ELR (cell line): Measurements from ENCODE around the gene ARHGEF6.

Experiments used
- DNase-seq: peaks from one replicate; pipeline ENCODE4 v3.0.0-alpha.2; 2015; ENCODE audit warnings: low read depth

Gene ARHGEF6

DNA sequence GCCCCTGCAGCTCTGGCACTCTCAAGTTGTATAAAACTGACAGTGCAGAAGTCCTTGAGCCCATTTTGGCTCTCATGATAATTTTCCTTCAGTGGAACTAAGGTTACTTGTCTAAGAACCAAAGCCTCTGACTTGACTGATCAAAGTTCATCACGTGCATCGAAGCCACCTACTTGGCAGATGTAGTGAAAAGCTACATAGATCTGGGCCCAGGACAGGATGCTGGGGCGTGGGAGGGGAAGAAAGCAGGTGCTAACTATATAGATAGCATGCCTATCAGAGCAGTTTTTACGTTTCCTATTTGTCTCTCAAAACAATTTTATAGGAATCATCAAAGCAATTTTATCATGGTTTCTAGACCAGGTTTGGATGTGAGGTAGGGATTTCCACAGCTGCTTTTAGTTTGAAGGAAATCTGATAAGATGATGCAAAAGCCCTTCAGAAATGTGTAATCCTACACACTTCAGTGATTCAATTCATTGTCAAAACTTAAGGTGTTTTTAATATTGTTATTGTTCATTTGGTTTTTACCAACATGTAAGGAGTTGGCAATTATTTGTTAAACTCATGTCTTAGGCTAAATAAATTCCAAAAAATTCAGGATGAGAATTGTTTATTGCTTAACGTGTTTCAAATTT, 134.0 kb downstream of the ARHGEF6 start:
- no peak for DNase-seq

DNA sequence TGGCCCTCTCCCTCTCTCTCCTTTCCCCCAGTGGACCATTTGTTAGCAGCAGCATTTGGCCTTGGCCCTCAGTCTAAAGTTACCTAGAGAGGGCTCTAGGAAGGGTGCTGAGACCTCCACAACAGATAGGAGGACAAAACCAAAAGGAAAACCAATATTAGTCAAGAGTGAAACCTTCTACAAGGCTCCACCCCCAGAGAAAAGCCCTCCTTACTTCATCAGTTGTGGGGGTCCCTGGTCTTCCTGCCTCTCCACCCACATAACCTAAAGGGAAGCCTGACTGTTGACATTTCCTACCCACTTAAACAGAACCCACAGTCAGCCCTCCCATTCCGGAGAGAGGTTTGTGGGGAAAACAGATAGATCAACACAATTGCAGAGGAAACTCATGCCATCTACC, 137.5 kb downstream of the ARHGEF6 start:
- DNase-seq = no peak

DNA sequence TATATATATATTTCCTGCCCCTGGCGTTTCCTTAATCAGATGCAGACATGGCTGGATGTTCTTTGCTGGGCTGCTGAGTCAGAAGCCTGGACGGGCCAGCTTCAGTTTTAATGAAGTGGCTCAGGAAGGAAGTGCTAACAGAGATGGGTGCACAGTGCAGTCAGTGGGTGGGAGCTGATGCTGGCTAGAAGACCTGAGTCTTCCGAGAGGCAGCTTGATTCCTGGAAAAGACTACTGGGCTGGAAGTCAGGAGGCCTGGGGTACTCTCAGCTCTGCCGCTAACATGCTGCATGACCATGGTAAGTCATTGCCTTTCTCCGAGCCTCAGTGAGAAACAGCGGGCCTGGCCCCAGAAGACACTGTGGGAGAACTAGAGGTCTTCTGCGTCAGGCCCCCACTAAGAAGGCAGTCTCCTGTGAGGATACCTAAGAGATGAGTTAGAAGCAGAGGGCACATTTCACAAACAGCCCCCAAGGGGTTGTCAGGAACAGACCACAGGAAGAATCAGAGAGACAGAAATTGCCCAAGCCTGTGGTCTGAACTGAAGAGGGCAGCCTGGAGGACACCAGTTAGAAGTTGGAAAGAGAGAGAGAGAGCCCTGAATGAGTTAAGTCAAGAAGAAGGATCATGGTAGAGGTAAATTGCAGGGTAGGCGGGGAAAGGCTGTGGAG, 141.1 kb downstream of the ARHGEF6 start:
- DNase-seq = peak; percentile 17

DNA sequence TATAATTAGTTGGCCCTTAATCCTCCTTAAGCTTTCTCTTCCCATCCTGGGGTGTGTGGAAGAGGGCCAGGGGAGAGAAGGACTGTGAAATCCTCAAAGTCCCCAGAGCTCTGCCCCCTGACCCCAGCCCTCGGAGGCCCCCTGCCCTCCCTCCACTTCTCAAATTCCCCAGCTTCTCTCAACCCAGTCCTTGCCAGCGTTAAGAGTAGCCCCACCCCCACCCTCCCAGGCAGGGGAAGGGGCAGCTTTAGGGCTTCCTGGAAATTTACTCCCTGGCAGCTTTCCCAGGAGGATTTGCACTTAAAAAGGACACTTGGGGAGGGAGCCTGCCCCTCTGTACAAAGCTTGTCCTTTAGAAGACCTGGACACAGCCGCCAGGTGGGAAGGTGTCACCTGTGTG, 144.6 kb downstream of the ARHGEF6 start:
- DNase-seq = no peak

DNA sequence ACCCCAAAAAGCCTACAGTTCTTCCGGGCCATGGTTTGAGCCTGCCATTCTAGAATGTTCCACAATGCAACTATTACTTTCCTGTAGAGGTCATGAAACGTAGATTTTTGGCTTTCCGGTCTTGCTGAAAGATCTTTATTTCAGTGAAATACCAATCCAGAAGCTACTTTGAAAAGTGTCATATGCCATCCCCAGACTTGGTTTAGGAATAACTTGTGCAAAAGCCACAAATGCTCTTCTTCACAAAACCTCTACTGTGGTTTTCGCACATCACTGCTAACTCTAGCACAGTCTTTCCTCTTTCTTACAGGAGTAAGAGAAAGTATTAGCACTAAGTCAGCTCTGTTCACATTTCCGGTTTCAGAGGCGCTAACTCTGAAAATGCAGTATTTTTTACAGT, 145.5 kb downstream of the ARHGEF6 start:
- no peak for DNase-seq

DNA sequence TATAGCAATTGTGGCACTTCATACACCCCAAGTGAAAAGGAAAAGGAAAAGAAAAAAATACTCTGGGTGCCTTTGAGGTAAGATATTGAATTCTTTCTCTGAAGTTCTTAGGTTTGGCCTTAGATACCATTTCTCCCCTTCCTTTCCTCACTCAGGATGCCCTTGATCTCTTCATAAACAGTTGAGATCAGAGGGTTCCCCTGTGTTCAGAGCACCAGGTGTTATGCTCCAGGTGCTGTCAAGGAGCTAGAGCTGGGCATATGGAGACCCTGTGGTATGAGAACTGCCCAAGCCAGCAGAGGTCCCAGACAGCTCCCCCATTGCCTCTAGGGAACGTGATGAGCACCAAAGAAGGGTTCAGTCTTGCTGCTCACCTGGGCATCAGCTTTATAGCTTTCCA, 149.9 kb downstream of the ARHGEF6 start:
- no peak for DNase-seq

DNA sequence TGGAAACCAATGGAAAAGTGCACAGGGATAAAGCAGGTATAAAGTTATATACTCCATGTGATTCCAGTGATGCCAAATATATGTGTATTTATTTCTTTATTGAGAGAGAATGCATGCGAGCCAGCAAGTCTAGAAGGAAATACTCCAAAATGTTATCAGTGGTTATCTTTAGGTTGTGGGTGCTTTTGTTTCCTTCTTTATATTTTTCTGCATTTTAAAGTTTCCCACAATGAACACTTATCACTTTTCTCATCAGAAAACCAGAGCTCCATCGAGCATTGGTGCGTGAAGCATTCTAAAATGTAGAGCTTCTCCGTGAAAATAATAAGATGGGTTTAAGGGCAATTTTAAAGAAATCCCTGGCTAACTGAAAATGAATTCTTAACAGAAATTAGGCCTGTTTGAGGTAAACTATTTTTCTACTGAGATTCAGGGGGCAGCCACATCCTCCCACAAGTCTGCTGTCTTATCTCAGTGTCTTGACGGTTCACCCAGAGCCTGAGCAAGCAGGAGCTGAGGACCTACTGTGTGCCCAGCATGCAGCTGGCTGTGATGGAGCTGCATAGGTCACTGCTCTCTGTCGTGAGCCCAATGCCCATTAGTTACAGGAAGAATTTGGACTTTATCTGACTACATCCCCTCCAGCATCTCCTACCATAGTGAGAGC, 151.5 kb downstream of the ARHGEF6 start:
- DNase-seq = no peak

DNA sequence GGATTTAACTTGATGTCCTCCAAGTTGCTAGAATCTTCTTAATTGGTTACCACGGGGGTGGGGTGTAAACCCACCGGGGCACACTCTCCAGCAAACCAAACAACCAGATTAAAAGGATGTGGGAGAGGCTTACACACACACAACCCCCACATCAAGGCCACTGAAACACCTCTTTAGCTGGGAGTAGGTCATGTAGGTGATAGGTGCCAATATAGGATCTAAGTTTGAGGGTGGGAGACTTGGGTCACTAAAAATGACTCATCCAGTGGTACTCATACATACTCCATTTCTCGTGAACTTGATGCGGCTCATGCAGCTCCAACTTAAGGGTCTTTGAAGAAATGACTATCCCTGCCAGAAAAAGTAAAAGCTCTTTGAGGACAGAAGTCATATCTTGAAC, 153.3 kb downstream of the ARHGEF6 start:
- DNase-seq = no peak

DNA sequence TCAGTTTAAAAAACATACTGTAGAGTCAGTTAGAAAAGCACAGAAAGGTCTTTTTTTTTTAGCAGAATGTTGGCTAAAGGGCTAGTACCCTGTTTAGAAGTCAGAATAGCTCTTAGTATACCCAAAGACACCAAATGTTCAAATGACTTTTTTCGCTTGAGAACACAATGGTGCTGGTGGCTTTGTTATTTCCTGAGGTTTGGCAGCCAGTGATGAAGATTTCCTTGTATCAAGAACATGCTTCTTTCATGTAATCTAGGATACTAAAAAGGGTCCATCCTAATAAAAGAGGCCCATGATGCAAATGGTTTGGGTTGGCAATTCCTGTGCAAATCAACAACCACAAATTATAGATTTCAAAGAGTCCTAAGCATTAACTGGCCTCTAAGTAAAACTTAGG, 153.8 kb downstream of the ARHGEF6 start:
- DNase-seq = no peak

DNA sequence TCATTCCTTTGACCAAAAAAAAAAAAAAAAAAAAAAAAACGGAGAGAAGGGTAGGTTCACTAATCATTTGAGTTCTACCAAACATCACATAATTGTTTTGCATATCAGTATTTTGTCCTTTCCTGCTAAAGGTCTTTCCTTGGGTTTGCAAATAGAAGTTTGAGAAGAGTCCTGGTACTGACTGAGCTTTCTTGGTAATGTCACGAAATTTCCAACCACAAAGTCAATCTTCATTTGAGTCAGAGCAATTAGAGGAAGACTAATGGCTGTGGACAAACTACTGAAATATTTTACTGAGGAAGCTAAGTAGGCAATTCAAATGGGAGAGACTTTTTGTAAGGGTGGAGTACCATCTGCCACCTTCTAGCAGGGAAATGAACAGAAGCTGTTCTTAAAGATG, 154.5 kb downstream of the ARHGEF6 start:
- no peak for DNase-seq

DNA sequence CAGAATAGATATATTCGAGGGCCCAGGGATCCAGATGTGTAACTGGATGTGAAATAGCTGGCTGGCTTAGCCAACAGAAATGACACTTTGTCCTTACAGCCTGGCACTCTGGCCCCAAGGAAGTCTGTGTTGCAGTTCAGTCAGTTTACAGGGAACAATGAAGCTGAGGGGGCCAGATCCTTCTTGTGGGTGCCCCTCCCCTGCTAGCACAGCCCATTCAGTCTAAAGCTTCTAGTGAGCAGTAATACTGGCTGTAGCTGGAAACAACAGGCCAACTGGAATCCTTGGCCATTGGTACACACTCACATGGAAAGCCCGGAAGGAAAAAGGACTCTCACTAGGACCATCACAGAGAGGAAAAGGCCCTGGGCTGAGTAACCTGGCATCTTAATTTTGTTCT, 155.5 kb downstream of the ARHGEF6 start:
- no peak for DNase-seq

DNA sequence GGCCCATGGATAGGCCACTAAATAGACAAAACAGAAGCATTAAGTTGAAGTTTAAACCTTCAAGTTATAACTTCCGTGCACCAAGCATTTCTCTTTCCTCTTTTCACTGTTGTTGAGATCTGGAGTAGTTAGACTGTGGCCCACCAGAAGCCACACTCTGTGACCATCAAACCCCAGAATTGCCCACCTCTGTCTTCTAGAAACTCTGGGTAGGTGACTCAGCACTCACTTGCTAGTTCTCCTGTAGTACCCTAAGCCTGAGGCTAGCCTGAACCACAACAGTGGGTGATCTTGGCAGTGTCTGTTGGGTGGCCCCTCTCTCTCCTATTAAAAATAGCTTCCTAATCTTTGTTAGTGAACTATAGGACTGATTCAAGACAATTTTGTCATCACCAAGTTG, 157.3 kb downstream of the ARHGEF6 start:
- no peak for DNase-seq

DNA sequence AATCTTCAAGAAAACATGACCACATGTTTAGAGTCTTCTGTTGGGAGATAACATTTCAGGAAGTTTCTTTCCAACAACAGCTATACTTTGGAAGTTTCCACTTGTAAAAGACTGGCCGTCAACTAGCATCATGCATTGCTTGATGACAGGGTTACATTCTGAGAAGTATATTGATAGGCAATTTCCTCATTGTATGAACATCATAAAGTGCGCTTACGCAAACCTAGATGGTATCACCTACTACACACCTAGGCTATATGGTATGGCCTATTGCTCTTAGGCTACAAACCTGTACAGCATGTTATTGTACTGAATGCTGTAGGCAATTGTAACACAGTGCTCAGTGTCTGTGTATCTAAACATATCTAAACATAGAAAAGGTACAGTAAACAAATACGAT, 158.2 kb downstream of the ARHGEF6 start:
- no peak for DNase-seq

DNA sequence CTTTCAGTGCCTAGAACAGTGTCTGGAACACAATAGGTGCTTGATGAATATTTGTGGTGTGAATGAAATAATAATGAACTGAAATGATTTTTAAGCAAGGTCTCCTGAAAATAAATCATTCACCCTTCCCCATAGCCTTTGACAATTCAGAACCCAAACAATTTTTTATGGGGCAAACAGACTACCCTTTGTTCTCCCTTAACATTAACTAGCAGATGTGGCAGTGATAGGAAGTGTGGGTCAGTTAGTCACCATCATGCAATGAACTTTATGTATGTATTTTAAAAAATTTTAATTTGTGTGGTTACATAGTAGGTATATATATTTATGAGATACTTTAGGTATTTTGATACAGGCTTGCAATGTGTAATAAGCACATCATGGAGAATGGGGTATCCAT, 160.0 kb downstream of the ARHGEF6 start:
- DNase-seq = no peak

DNA sequence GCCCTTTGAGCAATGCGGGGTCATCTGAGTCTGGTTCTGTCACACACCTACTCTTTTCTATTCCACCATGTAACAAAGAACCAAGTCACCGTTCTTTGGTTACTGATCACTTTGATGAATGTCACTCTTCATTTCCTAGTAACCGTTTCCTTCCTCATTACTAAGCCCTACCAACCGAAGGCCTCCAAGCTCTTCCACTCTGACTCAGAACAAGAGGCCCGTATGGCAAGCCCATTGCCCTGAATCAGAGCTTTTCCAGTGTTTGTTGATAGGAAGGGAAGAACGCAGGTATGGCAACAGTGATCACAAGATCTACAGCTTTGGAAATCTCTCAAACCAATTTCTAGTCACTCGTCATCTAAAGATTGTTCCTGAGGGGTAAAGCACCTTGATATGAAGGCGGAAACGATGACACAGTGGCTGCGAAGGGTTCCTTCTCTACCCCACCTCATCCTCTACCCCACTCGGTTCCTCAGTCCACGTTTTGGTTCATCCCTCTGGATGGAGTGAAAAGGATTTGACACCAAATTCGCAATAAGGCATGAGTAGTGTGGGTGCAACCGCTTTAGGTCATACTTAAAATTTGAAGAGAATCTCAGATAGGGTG, 160.7 kb downstream of the ARHGEF6 start:
- no peak for DNase-seq

DNA sequence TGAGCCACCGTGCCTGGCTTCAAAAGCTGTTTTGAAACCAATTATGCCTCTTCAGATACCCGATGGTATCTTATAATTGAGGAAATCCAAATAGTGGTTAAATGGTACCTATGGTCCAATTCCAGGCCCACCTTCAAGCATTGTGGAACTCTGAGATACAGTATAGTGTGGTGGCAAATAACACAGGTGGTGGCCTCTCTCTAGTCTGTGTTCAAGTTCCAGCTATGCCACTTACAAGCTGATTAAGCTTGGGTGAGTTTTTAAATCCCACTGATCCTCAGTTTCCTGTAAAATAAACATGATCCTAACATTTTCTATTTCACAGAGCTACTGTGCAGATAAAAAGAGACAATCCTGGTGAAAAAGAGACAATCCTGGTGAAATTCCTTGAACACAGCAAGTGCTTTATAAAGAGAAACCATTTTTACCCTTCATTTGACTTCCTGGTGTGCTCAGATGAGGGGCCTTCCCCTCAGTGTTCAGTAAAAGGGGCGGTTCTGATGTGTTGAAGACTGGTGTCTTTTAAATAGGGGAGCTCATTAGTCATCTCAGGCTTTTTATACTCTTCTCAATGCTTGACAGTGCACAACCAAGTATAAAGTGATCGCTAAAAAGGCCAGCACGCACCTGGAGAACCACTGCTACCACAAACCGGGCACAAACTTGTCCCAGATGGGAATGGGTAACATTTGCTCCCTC, 163.6 kb downstream of the ARHGEF6 start:
- DNase-seq = no peak
